ENCODE results near the gene DAZAP1. TPM values are rescaled to one million over a fixed set of nuclear protein-coding genes. Genes with fewer than 3 reads are reported as not detected.

DAZAP1 gene
- total RNA-seq, 2 donors from 2014 or later, result 233 to 282 TPM

- Mint-ChIP-seq H3K4me1 (ENCODE audit: low read depth in 2 of 2) (peaks cover 16 to 22% of the 10 kb centered on the region in 2 donors), H3K27me3 (no peaks in the 10 kb centered on the region), H3K4me3 (peak within 1 kb of the TSS; percentile 85), H3K36me3 (no peaks in the 10 kb centered on the region), H3K27ac (peak within 1 kb of the TSS; percentile 99 to 100), H3K9me3 (no peaks in the 10 kb centered on the region)
- DNase-seq (ENCODE audit: low spot score), result peak; percentile 92
- peak; percentile 90 to 91 for ATAC-seq
Observed at GRCh38 chr19:1383312-1384084, 23.9 kb upstream of the DAZAP1 start, which contains the start of gene NDUFS7. TSS of gene NDUFS7 (plus strand) at chr19:1383907. CDS start at chr19:1383927, 20 bp downstream.

- Mint-ChIP-seq H3K4me1 (ENCODE audit: low read depth in 2 of 2) (peaks cover 16 to 24% of the 10 kb centered on the region in 2 donors), H3K4me3 (peak overlapping the region; percentile 85), H3K36me3 (no peaks in the 10 kb centered on the region), H3K27ac (peak overlapping the region; percentile 99 to 100), H3K27me3 (no peaks in the 10 kb centered on the region), H3K9me3 (no peaks in the 10 kb centered on the region)
- ATAC-seq, result peak in 1 of 2 donors; percentile 2
- DNase-seq (ENCODE audit: low spot score), result no peak
Observed at GRCh38 chr19:1384085-1384462, 23.3 kb upstream of the DAZAP1 start.

DNA sequence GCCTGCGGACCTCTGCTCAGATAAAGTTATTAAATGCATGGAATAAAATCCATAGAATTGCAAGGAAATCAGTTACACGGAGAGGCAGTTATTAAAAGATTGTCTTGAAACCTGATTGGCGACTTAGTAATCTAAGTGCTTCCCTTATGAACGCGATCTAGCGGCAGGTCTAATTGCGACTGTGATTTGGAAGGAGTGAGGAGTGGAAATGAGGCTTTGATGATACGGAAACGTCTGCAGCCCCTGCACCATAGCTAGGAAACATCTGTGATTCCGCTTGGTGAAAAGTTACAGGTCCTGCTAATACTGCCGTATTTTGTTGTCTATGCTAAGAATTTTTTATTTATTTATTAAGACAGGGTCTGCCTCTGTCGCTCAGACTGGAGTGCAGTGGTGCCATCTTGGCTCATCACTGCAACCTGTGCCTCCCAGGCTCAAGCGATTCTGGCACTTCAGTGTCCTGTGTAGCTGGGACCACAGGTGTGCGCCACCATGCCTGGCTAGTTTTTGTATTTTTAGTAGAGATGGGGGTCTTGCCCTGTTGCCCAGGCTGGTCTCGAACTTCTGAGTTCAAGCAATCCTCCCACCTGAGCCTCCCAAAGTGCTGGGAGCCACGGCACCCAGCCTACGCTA, 22.8 kb upstream of the DAZAP1 start:
- no peak for ATAC-seq
- H3K27ac Mint-ChIP-seq, result peak overlapping the region; percentile 99 to 100
- H3K4me3 Mint-ChIP-seq, result peak overlapping the region; percentile 85
- no peaks in the 10 kb centered on the region for H3K27me3 Mint-ChIP-seq
- no peaks in the 10 kb centered on the region for H3K36me3 Mint-ChIP-seq
- H3K9me3 Mint-ChIP-seq, result no peaks in the 10 kb centered on the region
- H3K4me1 Mint-ChIP-seq (ENCODE audit: low read depth in 2 of 2), result peaks cover 16 to 24% of the 10 kb centered on the region in 2 donors
- DNase-seq (ENCODE audit: low spot score), result no peak

- Mint-ChIP-seq H3K27me3 (no peaks in the 10 kb centered on the region), H3K36me3 (no peaks in the 10 kb centered on the region), H3K27ac (no peak overlapping the region), H3K9me3 (no peaks in the 10 kb centered on the region), H3K4me3 (no peak overlapping the region), H3K4me1 (ENCODE audit: low read depth in 2 of 2) (peaks cover 16 to 24% of the 10 kb centered on the region in 2 donors)
- DNase-seq (ENCODE audit: low spot score), result no peak
- no peak for ATAC-seq
Observed at GRCh38 chr19:1385816-1386215, 21.6 kb upstream of the DAZAP1 start.

- H3K36me3 Mint-ChIP-seq, result no peaks in the 10 kb centered on the region
- H3K27ac Mint-ChIP-seq, result no peak overlapping the region
- H3K4me3 Mint-ChIP-seq, result no peak overlapping the region
- ATAC-seq (no peak), DNase-seq (ENCODE audit: low spot score) (no peak)
- no peaks in the 10 kb centered on the region for H3K27me3 Mint-ChIP-seq
- peaks cover 16 to 24% of the 10 kb centered on the region in 2 donors for H3K4me1 Mint-ChIP-seq (ENCODE audit: low read depth in 2 of 2)
- H3K9me3 Mint-ChIP-seq, result no peaks in the 10 kb centered on the region
Observed at GRCh38 chr19:1386945-1387683, 20.3 kb upstream of the DAZAP1 start.

GRCh38 chr19:1387684-1388636, 19.4 kb upstream of the DAZAP1 start:
- H3K27ac Mint-ChIP-seq, result no peak overlapping the region
- H3K4me3 Mint-ChIP-seq, result no peak overlapping the region
- ATAC-seq (no peak), DNase-seq (ENCODE audit: low spot score) (no peak)
- peaks cover 13 to 21% of the 10 kb centered on the region in 2 donors for H3K4me1 Mint-ChIP-seq (ENCODE audit: low read depth in 2 of 2)
- no peaks in the 10 kb centered on the region for H3K27me3 Mint-ChIP-seq
- no peaks in the 10 kb centered on the region for H3K36me3 Mint-ChIP-seq
- H3K9me3 Mint-ChIP-seq, result no peaks in the 10 kb centered on the region

- Mint-ChIP-seq H3K4me1 (ENCODE audit: low read depth in 2 of 2) (peaks cover 6 to 15% of the 10 kb centered on the region in 2 donors), H3K36me3 (no peaks in the 10 kb centered on the region), H3K4me3 (no peak overlapping the region), H3K27ac (no peak overlapping the region), H3K27me3 (no peaks in the 10 kb centered on the region), H3K9me3 (no peaks in the 10 kb centered on the region)
- ATAC-seq (no peak), DNase-seq (ENCODE audit: low spot score) (no peak)
Observed at GRCh38 chr19:1388637-1389026, 18.8 kb upstream of the DAZAP1 start.

GRCh38 chr19:1389033-1389940, 18.1 kb upstream of the DAZAP1 start:
- DNase-seq (ENCODE audit: low spot score) (no peak), ATAC-seq (no peak)
- no peaks in the 10 kb centered on the region for H3K27me3 Mint-ChIP-seq
- H3K27ac Mint-ChIP-seq, result no peak overlapping the region
- no peaks in the 10 kb centered on the region for H3K9me3 Mint-ChIP-seq
- H3K4me3 Mint-ChIP-seq, result no peak overlapping the region
- H3K36me3 Mint-ChIP-seq, result no peaks in the 10 kb centered on the region
- H3K4me1 Mint-ChIP-seq (ENCODE audit: low read depth in 2 of 2), result peaks cover 5 to 13% of the 10 kb centered on the region in 2 donors

GRCh38 chr19:1390890-1391423, 16.4 kb upstream of the DAZAP1 start:
- no peaks in the 10 kb centered on the region for H3K9me3 Mint-ChIP-seq
- H3K27me3 Mint-ChIP-seq, result no peaks in the 10 kb centered on the region
- H3K4me1 Mint-ChIP-seq (ENCODE audit: low read depth in 2 of 2), result peaks cover 0 to 10% of the 10 kb centered on the region in 2 donors
- no peaks in the 10 kb centered on the region for H3K36me3 Mint-ChIP-seq
- no peak overlapping the region for H3K4me3 Mint-ChIP-seq
- no peak for ATAC-seq
- H3K27ac Mint-ChIP-seq, result no peak overlapping the region
- no peak for DNase-seq (ENCODE audit: low spot score)

DNA sequence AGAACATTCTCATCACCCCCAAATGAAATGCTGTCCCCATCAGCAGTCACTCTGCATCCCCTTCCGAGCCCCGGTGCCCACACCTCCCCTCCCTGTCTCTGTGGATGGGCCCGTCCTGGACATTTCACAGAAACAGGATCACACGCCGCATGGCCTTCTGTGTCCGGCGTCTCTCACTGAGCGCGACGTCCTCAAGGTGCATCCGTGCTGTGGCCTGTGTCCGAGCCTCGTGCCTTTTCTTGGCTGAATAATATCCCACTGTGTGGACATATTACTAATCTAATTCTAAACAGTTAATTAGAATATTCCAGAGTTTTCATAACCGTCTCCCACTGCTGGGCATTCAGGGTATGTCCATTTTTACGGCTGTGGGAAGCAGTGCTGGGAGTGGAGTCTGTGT, 15.0 kb upstream of the DAZAP1 start:
- ATAC-seq, result no peak
- Mint-ChIP-seq H3K27me3 (no peaks in the 10 kb centered on the region), H3K27ac (no peak overlapping the region), H3K9me3 (no peaks in the 10 kb centered on the region), H3K4me1 (ENCODE audit: low read depth in 2 of 2) (peaks cover 0 to 2% of the 10 kb centered on the region in 2 donors), H3K36me3 (no peaks in the 10 kb centered on the region), H3K4me3 (no peak overlapping the region)
- no peak for DNase-seq (ENCODE audit: low spot score)

GRCh38 chr19:1392939-1393530, 14.4 kb upstream of the DAZAP1 start:
- Mint-ChIP-seq H3K27ac (no peak overlapping the region), H3K27me3 (no peaks in the 10 kb centered on the region), H3K36me3 (no peaks in the 10 kb centered on the region), H3K4me1 (ENCODE audit: low read depth in 2 of 2) (peaks cover 0 to 2% of the 10 kb centered on the region in 2 donors), H3K4me3 (no peak overlapping the region), H3K9me3 (no peaks in the 10 kb centered on the region)
- no peak for ATAC-seq
- no peak for DNase-seq (ENCODE audit: low spot score)

GRCh38 chr19:1393841-1394240, 13.5 kb upstream of the DAZAP1 start:
- H3K4me1 Mint-ChIP-seq (ENCODE audit: low read depth in 2 of 2), result peaks cover 0 to 2% of the 10 kb centered on the region in 2 donors
- ATAC-seq, result no peak
- no peaks in the 10 kb centered on the region for H3K36me3 Mint-ChIP-seq

More at GRCh38 chr19:1393841-1394240, 13.5 kb upstream of the DAZAP1 start:
- DNase-seq (ENCODE audit: low spot score), result no peak
- no peak overlapping the region for H3K4me3 Mint-ChIP-seq
- no peaks in the 10 kb centered on the region for H3K9me3 Mint-ChIP-seq
- H3K27ac Mint-ChIP-seq, result no peak overlapping the region
- H3K27me3 Mint-ChIP-seq, result no peaks in the 10 kb centered on the region

Data from natural killer cell treated with Interleukin-12 subunit alpha and Interleukin-12 subunit beta and Interleukin-15 and Interleukin-18, amount 100 ng/mL, for 72 hours (primary cell).